GM23248 (cell line): ENCODE measurements around the gene PNPLA5. TPM values are rescaled to one million over a fixed set of nuclear protein-coding genes. Genes with fewer than 3 reads are reported as not detected.

Experiments
- DNase-seq: peaks from one replicate; pipeline ENCODE4 v3.0.0-alpha.2; 2015
- H2AFZ ChIP-seq: fragments of 200-600 bp; sonication (generic); 2 replicates; pipeline ENCODE4 v1.6.1; 2016; ENCODE audit warnings: antibody characterized with exemption
- H3F3A ChIP-seq: fragments of 200-600 bp; sonication (generic); 2 replicates; pipeline ENCODE4 v1.6.1; 2016; ENCODE audit warnings: mild to moderate bottlenecking, antibody characterized with exemption, mixed run types; ENCODE audit not compliant: insufficient read depth
- H3K27ac ChIP-seq: fragments of 200-600 bp; sonication (generic); 2 replicates; pipeline ENCODE4 v1.5.1; 2016; ENCODE audit warnings: mild to moderate bottlenecking
- H3K27me3 ChIP-seq: fragments of 200-600 bp; sonication (generic); replicated peaks from 2 replicates; pipeline ENCODE4 v1.6.1; 2016; ENCODE audit warnings: mild to moderate bottlenecking; ENCODE audit not compliant: insufficient read depth
- H3K36me3 ChIP-seq: fragments of 200-600 bp; sonication (generic); 2 replicates; pipeline ENCODE4 v1.6.1; 2016; ENCODE audit warnings: low read depth, mild to moderate bottlenecking
- H3K4me1 ChIP-seq: fragments of 200-600 bp; sonication (generic); 2 replicates; pipeline ENCODE4 v1.6.1; 2016; ENCODE audit warnings: mild to moderate bottlenecking; ENCODE audit not compliant: insufficient read depth
- H3K4me2 ChIP-seq: fragments of 200-600 bp; sonication (generic); one replicate; pipeline ENCODE4 v1.6.1; 2016; ENCODE audit warnings: mild to moderate bottlenecking; ENCODE audit not compliant: unreplicated experiment
- H3K4me3 ChIP-seq: fragments of 200-600 bp; sonication (generic); 2 replicates; pipeline ENCODE4 v1.5.1; 2016; ENCODE audit warnings: mild to moderate bottlenecking
- H3K79me2 ChIP-seq: fragments of 200-600 bp; sonication (generic); 2 replicates; pipeline ENCODE4 v1.6.1; 2016; ENCODE audit warnings: mild to moderate bottlenecking; ENCODE audit not compliant: insufficient read depth
- H3K9ac ChIP-seq: fragments of 200-600 bp; sonication (generic); 2 replicates; pipeline ENCODE4 v1.6.1; 2016; ENCODE audit warnings: mild to moderate bottlenecking
- H3K9me2 ChIP-seq: fragments of 200-600 bp; sonication (generic); 2 replicates; pipeline ENCODE4 v1.6.1; 2016; ENCODE audit warnings: mixed run types, mild to moderate bottlenecking, moderate library complexity; ENCODE audit not compliant: insufficient read depth
- H3K9me3 ChIP-seq: fragments of 200-600 bp; sonication (generic); one replicate; pipeline ENCODE4 v1.6.1; 2017; ENCODE audit warnings: low read depth
- H4K20me1 ChIP-seq: fragments of 200-600 bp; sonication (generic); 2 replicates; pipeline ENCODE4 v1.6.0; 2016; ENCODE audit not compliant: insufficient read depth
- EZH2 ChIP-seq: fragments of 200-600 bp; sonication (generic); IDR thresholded peaks from 2 replicates; pipeline ENCODE4 v1.6.1; 2018; ENCODE audit warnings: antibody characterized with exemption, mild to moderate bottlenecking; ENCODE audit not compliant: insufficient read depth, poor library complexity, severe bottlenecking
- EZH2phosphoT487 ChIP-seq: fragments of 200-600 bp; sonication (generic); IDR thresholded peaks from 2 replicates; pipeline ENCODE4 v1.6.1; 2018; ENCODE audit warnings: antibody characterized with exemption, moderate library complexity, mild to moderate bottlenecking, low read depth; ENCODE audit not compliant: insufficient read depth
- WGBS, 2 experiments: methylation state at CpG; one replicate each; pipeline ENCODE4 v1.1.6; 2015 to 2017; ENCODE audit warnings: low lambda C conversion rate in 2 of 2, low coverage in 1 of 2; ENCODE audit errors: missing lambda C conversion rate in 2 of 2; 5-methylcytosine and 5-hydroxymethylcytosine counted together
- in situ Hi-C: fragments of 300-500 bp; cut with MboI; formaldehyde crosslinking; loops from 2 replicates; pipeline ENCODE4 v1.15.0; 2020
- polyA plus RNA-seq: library from polyadenylated mRNA; unstranded; fragments of >200 nt; fragmentation: Nextera tagmentation; extraction: Ambion mirVana; gene quantifications from 2 replicates; pipeline ENCODE4 v1.2.1, GENCODE V29; 2016
- total RNA-seq: library from RNA; depleted of rRNA; stranded (reverse); fragments of >200 nt; shearing (Covaris generic); gene quantifications from 2 replicates; pipeline ENCODE4 v1.2.3, GENCODE V29; 2014

PNPLA5 gene
- total and polyA plus RNA-seq, 2 experiments from 2014 or later, result not detected

DNA sequence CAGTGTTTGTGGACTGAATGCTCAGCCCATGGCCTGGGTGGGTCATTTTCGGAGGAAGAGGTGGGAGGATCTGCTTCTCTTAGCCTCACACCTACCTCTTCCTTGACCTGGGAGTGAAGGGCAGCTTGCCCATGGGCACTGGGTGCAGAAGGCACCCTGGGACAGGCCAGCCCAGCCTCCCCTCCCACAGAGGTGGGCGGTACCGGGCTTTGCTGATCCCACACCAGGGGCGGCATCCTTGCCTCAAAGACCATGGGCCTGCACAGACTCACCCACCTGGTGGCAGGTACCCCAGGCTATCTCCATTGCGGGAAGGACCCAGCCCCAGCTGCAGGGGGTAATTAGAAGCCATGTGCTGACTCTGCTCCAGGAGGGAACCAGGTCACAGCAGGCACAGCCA is 1.5 kb upstream of the PNPLA5 start:
- Histone ChIP-seq H4K20me1 (no peaks in the 10 kb centered on the region), H3K4me2 (no peak overlapping the region), H3K9me3 (no peaks in the 10 kb centered on the region), H3K79me2 (no peaks in the 10 kb centered on the region), H3K9me2 (no peaks in the 10 kb centered on the region), H3K9ac (no peak overlapping the region), H3K4me1 (peaks cover 5% of the 10 kb centered on the region; the same call in 1 of the 2 replicates), H2AFZ (no peak overlapping the region), H3K27ac (no peak overlapping the region), H3K27me3 (peaks cover 27% of the 10 kb centered on the region), H3K4me3 (no peak overlapping the region), H3F3A (no peaks in the 10 kb centered on the region), H3K36me3 (no peaks in the 10 kb centered on the region)
- WGBS, 2 experiments, result 73 to 77% methylated on average over 5 of the region's 5 CpGs
- no peak for DNase-seq
- in situ Hi-C loops, result no loop called here
- TF ChIP-seq EZH2 (no peak), EZH2phosphoT487 (no peak)

- no peak overlapping the region for H3K4me2 ChIP-seq
- no peak overlapping the region for H3K27ac ChIP-seq
- no peaks in the 10 kb centered on the region for H4K20me1 ChIP-seq
- 42 to 46% methylated on average over 15 of the region's 15 CpGs for WGBS, 2 experiments
- no peaks in the 10 kb centered on the region for H3F3A ChIP-seq
- H3K9me3 ChIP-seq, result no peaks in the 10 kb centered on the region
- H3K9me2 ChIP-seq, result no peaks in the 10 kb centered on the region
- no peak for DNase-seq
- no peak overlapping the region for H3K4me3 ChIP-seq
- H3K9ac ChIP-seq, result no peak overlapping the region
- H3K27me3 ChIP-seq, result peaks cover 27% of the 10 kb centered on the region
- H3K4me1 ChIP-seq, result no peaks in the 10 kb centered on the region
- in situ Hi-C loops, result no loop called here
- no peaks in the 10 kb centered on the region for H3K79me2 ChIP-seq
- no peak overlapping the region for H2AFZ ChIP-seq
- TF ChIP-seq EZH2phosphoT487, result no peak
- no peak for TF ChIP-seq EZH2
- H3K36me3 ChIP-seq, result no peaks in the 10 kb centered on the region
Observed at GRCh38 chr22:43892183-43892894, 526 bp upstream of the PNPLA5 start.

DNA sequence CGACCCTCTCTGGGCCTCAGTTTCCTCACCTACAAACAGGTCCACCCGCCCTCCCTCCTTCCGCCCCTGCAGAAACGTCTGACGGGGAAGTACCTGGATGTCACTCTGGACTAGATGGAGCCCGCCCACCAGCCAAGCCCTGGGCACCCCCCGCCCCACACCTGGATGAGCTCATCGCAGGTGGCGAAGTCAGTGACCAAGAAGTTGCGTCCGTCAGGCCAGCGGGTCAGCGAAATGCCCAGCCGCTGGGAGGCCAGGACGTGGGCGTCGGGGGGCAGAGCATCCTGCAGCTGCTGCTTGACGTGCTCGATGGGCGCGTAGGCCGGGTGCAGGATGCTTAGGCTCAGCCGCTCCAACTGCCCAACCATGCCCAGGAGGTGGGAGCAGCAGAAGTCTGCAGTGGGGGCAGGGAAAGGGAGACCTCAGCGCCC is 897 bp downstream of the PNPLA5 start:
- Histone ChIP-seq H3K4me3 (no peak overlapping the region), H2AFZ (no peak overlapping the region), H3K27me3 (peaks cover 27% of the 10 kb centered on the region), H3K4me1 (no peaks in the 10 kb centered on the region), H4K20me1 (no peaks in the 10 kb centered on the region), H3K9ac (no peak overlapping the region), H3F3A (no peaks in the 10 kb centered on the region), H3K4me2 (no peak overlapping the region), H3K27ac (no peak overlapping the region), H3K36me3 (no peaks in the 10 kb centered on the region), H3K79me2 (no peaks in the 10 kb centered on the region), H3K9me3 (no peaks in the 10 kb centered on the region), H3K9me2 (no peaks in the 10 kb centered on the region)
- WGBS, 2 experiments, result 18 to 22% methylated on average over 19 to 24 of the region's 24 CpGs
- TF ChIP-seq EZH2, result no peak
- no peak for TF ChIP-seq EZH2phosphoT487
- in situ Hi-C loops, result no loop called here
- peak; percentile 14 for DNase-seq

DNA sequence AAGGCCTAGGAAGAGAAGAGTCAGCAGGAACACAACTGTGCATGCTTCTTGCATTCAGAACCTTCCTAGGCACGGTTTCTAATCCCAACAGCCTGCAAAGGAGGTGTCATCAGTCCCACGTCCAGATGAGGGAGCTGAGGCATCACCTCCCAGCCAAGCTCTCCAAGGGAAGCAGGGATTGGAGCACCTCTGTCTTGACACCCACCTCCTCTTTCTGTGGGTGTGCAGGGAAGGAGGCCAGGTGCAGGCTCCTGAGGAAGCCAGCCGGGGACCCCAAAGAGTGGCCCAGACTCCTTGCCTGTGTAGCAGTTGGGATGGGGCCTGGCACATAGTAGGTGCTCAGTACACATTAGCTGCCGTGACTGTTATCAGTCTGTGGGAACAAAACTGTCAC is 2.0 kb downstream of the PNPLA5 start:
- TF ChIP-seq EZH2phosphoT487 (no peak), EZH2 (no peak)
- Histone ChIP-seq H3K27me3 (peaks cover 27% of the 10 kb centered on the region), H2AFZ (no peak overlapping the region), H3K79me2 (no peaks in the 10 kb centered on the region), H3K36me3 (no peaks in the 10 kb centered on the region), H3K9me2 (no peaks in the 10 kb centered on the region), H4K20me1 (no peaks in the 10 kb centered on the region), H3K4me1 (no peaks in the 10 kb centered on the region), H3K9ac (no peak overlapping the region), H3K4me3 (no peak overlapping the region), H3K9me3 (no peaks in the 10 kb centered on the region), H3F3A (no peaks in the 10 kb centered on the region), H3K4me2 (no peak overlapping the region), H3K27ac (no peak overlapping the region)
- in situ Hi-C loops, result no loop called here
- DNase-seq, result peak; percentile 46
- 20 to 25% methylated on average over 3 to 4 of the region's 4 CpGs for WGBS, 2 experiments
